Measurements from ENCODE around the gene C1QL4. TPM values are rescaled to one million over a fixed set of nuclear protein-coding genes. Genes with fewer than 3 reads are reported as not detected.

The C1QL4 gene
- total and polyA plus RNA-seq, 5 donors: not detected

DNA sequence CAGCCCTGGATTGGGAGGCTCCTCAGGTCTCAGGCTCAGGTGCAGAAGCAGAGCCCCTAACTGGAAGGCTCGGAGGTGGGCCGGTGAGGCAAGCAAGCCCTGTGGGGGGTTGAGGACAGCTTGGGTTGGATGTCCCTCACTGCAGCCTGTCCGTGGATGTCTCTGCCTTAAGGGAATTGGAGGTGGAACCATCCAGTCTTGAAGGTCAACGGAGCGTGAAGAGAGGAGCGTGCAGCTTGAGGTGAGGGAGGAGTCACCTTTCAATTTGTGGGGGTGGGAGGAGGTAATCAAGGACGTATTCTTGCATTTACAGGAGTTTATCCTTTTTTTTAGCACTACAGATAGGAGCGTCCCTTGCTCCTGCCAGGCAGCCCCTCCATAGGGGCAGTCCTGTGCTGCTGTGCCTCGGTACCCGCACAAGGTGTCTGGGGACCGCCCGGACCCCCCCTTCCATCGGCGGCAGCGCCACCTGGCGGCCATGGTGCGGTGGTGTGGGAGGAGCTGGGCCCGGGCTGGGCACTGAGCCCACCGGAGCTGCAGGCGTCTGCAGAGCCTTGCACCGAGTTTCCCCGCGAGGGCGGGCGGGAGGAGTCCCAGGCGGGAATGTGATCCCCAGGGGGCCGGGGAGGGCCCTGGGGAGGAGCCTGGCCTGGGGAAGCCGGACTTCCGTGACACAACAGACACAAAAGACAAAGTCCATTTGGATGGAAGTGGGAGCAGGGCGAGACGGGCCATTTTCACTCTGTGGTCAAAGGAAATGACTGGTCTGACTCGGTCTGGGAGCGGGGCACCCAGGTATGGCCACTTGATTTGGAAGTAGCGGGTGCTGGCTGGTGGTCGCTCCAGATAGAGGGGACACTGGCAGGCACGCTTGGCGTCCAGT lies 10.6 kb upstream of the C1QL4 start:
- no peaks in the 10 kb centered on the region for H3K9me3 ChIP-seq (ENCODE audit: control insufficient read depth, low read length)
- WGBS: 8% methylated on average over 37 of the region's 37 CpGs
- H3K4me3 ChIP-seq (ENCODE audit: low read length): peak overlapping the region; percentile 56
- H3K27me3 ChIP-seq (ENCODE audit: control insufficient read depth, insufficient read depth): no peaks in the 10 kb centered on the region
- peaks cover 5% of the 10 kb centered on the region for H3K4me1 ChIP-seq (ENCODE audit: control insufficient read depth, insufficient read depth, low read length)
- no peak overlapping the region for H3K27ac ChIP-seq (ENCODE audit: low read length)
- intact Hi-C loops (cut with DNase I): no loop called here
- peak; percentile 88 to 91 for ATAC-seq
- peak; percentile 79 to 94 (median 89) for DNase-seq

DNA sequence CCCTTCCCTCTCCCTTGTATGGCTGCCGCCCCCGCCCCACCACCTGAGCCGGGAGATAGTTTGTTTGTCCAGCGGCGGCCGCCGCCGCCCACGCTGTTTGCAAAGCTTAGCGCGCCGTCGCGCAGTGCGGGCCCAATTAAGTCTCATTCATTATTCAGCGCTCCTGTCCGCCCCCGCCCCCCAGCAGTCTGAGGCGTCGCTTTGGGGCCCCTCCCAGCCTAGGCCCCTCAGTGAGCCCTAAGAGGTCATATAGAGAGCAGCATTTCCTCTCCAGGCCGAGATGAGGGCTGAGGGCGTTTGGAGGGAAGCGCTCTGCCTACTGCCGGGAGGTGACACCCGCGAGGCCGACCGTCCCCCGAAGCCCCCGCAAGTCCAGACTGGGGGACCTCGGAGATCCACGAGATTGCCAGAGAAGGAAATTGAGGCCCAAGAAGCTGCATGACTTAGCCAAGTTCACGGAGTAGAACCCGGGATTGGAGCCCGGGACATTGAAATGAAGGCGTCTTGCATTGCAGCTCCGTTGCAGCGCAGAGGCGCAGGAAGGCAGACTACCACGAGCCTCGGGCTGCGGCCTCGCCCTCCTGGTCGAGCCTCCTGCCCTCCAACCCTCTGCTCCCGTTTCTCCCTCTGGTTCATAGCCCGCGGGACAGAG lies 9.8 kb upstream of the C1QL4 start, which contains the start of gene DNAJC22:
TSS of gene DNAJC22 (plus strand) at position 230 of the 652 bp plus-strand sequence. CDS start 1,985 bp downstream, outside the sequence.
- peak within 1 kb of the TSS; percentile 56 for H3K4me3 ChIP-seq (ENCODE audit: low read length)
- DNase-seq: peak in 2 of 3 donors; percentile 60 to 68
- peak in 1 of 2 donors; percentile 5 for ATAC-seq
- intact Hi-C loops (cut with DNase I): no loop called here
- peaks cover 5% of the 10 kb centered on the region for H3K4me1 ChIP-seq (ENCODE audit: control insufficient read depth, insufficient read depth, low read length)
- no peak within 1 kb of the TSS for H3K27ac ChIP-seq (ENCODE audit: low read length)
- 1% methylated on average over 47 of the region's 47 CpGs for WGBS
- no peaks in the 10 kb centered on the region for H3K27me3 ChIP-seq (ENCODE audit: control insufficient read depth, insufficient read depth)
- no peaks in the 10 kb centered on the region for H3K9me3 ChIP-seq (ENCODE audit: control insufficient read depth, low read length)

DNA sequence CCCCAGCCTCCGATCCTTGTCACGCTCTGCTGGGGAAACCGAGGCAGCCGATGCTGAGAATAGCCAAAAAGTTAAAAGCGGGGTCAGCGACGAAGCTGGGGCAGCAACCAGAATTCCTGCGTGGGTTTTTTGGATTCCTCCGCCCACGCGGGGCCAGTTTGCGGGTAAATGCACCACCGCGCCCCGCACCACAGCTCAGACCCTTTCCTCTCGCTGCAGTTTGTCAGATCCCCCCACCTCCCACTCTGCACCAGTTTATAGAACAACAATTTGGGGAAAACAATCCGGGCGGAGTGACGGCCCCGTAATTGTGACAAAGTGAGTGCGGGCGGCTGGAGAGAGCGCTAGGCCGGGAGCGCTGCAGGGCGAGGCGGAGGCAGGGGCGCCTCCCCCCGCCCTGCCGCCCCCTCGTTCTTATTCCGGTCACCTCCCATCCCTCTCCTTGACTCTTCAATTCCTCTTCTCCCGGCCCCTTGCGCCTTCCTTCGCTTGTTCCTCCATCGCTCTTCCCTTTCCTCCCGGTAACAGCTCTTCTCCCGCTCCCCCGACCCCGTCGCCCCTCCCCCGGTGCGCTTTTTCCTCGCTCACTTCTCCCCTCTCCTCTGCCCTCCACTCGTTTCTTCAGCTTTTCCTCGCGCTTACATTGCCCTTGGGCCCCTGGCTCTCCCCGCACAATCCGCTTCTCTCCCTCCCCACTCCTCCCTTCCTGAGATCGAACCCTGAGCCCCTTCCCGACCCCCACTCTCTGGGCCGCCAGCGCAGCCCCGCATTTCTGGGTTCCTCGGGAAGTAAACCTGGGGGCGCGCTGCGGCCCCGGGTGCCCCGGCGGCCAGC lies 9.1 kb upstream of the C1QL4 start:
- no peak overlapping the region for H3K27ac ChIP-seq (ENCODE audit: low read length)
- WGBS: 1% methylated on average over 61 of the region's 61 CpGs
- no peak for ATAC-seq
- H3K9me3 ChIP-seq (ENCODE audit: control insufficient read depth, low read length): no peaks in the 10 kb centered on the region
- DNase-seq: peak in 1 of 3 donors; percentile 41
- peak overlapping the region; percentile 56 for H3K4me3 ChIP-seq (ENCODE audit: low read length)
- intact Hi-C loops (cut with DNase I): no loop called here
- peaks cover 5% of the 10 kb centered on the region for H3K4me1 ChIP-seq (ENCODE audit: control insufficient read depth, insufficient read depth, low read length)
- H3K27me3 ChIP-seq (ENCODE audit: control insufficient read depth, insufficient read depth): no peaks in the 10 kb centered on the region

DNA sequence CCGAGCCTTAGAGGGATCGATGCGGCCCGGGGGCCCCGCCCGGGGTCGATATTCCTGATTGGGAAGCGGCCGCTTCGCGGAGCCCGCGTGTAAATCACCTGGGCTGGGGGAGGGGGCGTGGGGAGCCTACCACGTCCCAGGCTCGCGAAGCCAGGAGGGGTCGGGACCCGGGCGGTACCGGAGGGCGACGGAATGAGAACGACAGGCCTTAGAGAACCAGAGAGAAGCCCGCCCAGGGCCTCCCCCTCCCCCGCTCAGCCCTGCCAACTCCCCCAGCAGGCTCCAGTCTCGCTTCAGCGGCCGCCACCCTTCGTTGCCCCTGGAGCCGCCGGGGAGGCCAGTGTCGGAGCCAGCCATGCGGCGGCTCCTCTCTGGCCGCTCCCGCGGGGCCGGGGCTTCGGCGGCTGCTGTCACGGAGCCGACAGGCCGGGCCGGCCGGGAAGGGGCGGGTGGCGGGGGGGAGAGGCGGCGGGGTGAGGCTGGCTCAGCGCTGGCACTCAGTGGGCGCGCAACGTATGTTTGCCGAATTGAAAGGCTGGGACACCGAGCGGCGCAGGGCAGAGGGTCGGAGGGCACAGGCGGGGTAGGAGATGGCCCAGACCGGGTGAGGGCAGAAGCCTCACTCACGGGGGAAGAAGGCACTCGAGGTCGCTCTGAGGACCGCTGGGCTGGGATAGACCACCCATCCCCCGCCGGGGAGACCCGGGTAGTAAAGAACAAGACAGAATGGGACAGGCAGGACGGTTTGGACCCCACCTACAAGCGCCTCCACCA lies 8.2 kb upstream of the C1QL4 start:
- H3K4me1 ChIP-seq (ENCODE audit: control insufficient read depth, insufficient read depth, low read length): peaks cover 5% of the 10 kb centered on the region
- H3K27ac ChIP-seq (ENCODE audit: low read length): no peak overlapping the region
- DNase-seq (peak in 2 of 3 donors; percentile 60 to 71), ATAC-seq (peak; percentile 9)
- 1% methylated on average over 70 of the region's 70 CpGs for WGBS
- no peaks in the 10 kb centered on the region for H3K9me3 ChIP-seq (ENCODE audit: control insufficient read depth, low read length)
- H3K4me3 ChIP-seq (ENCODE audit: low read length): peak overlapping the region; percentile 56
- H3K27me3 ChIP-seq (ENCODE audit: control insufficient read depth, insufficient read depth): no peaks in the 10 kb centered on the region
- intact Hi-C loops (cut with DNase I): no loop called here

DNA sequence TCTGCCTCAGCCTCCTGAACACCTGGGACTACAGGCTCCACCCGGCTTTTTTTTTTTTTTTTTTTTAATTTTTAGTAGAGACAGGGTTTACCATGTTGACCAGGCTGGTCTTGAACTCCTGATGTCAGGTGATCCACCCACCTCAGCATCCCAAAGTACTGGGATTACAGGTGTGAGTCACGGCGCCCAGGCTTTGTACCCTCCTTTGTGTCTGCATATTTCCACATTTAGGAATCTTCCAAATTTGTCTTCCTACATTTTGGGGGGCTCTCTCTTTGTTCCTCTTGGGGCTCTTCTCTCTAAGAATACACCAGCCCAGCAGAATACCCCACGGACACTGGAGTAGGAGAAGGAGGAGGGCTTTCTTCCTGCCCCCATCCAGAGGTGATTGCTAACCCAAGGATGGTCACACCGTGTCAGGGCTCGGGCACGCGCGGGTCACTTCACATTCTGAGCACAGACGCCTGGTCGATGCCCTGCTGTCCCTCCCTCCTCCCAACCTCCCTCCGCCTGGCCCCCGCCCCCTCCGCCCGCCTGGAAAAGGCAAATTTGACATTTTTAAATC lies 7.6 kb upstream of the C1QL4 start:
- ATAC-seq (no peak), DNase-seq (no peak)
- Histone ChIP-seq H3K4me3 (ENCODE audit: low read length) (peak overlapping the region; percentile 56), H3K27ac (ENCODE audit: low read length) (no peak overlapping the region), H3K9me3 (ENCODE audit: control insufficient read depth, low read length) (no peaks in the 10 kb centered on the region), H3K4me1 (ENCODE audit: control insufficient read depth, insufficient read depth, low read length) (peaks cover 5% of the 10 kb centered on the region), H3K27me3 (ENCODE audit: control insufficient read depth, insufficient read depth) (no peaks in the 10 kb centered on the region)
- intact Hi-C loops (cut with DNase I): loop anchor here in 2 of 4 donors (5.0 kb wide), 2 partner anchors 52 to 57 kb away; no protein-coding TSS in a partner anchor
- WGBS: 22% methylated on average over 15 of the region's 15 CpGs

DNA sequence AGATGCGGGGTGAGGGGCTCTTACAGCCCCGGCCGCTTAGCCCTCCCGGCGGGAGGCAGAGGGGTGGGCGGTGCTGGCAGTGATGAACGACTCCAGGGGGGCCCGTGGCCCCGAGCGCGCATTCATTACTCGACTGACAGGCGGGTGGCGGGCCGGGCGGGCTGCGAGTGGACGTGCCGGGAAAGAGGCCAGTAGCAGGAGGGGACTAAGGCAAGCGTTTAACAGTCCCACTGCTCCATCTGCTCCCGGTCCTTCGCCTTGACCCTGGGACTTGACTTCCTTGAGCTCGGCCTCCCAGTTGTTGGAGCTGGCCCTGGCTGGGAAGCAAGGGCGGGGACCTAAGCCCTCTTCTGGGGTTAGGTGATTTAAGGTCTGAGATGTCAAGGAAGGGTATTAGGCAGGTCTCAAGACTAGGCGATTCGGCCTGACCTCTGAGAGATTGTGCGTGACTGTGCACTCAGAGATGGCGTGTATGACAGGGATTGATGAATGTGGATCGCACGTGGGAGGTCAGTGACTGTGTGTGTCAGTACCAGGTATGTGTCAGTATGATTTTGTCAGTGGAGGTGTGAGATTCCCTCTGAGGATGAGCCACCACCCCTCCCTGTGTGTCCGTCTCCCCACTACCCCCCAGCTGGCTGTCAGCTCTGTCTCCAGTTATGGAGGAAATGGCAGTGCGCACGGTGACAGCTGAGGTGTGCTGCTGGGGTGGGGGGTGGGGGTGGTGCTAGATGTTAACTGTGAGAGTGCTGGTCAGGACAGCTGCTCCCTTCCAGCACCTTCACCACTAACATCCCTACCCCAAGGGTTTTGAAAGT lies 6.1 kb upstream of the C1QL4 start:
- Histone ChIP-seq H3K4me1 (ENCODE audit: control insufficient read depth, insufficient read depth, low read length) (peaks cover 5% of the 10 kb centered on the region), H3K4me3 (ENCODE audit: low read length) (peak overlapping the region; percentile 24), H3K27ac (ENCODE audit: low read length) (no peak overlapping the region), H3K9me3 (ENCODE audit: control insufficient read depth, low read length) (no peaks in the 10 kb centered on the region), H3K27me3 (ENCODE audit: control insufficient read depth, insufficient read depth) (no peaks in the 10 kb centered on the region)
- DNase-seq (peak in 2 of 3 donors; percentile 67 to 73), ATAC-seq (no peak)
- 5% methylated on average over 33 of the region's 33 CpGs for WGBS
- intact Hi-C loops (cut with DNase I): loop anchor here in 2 of 4 donors (5.0 kb wide), 2 partner anchors 51 to 56 kb away; no protein-coding TSS in a partner anchor

DNA sequence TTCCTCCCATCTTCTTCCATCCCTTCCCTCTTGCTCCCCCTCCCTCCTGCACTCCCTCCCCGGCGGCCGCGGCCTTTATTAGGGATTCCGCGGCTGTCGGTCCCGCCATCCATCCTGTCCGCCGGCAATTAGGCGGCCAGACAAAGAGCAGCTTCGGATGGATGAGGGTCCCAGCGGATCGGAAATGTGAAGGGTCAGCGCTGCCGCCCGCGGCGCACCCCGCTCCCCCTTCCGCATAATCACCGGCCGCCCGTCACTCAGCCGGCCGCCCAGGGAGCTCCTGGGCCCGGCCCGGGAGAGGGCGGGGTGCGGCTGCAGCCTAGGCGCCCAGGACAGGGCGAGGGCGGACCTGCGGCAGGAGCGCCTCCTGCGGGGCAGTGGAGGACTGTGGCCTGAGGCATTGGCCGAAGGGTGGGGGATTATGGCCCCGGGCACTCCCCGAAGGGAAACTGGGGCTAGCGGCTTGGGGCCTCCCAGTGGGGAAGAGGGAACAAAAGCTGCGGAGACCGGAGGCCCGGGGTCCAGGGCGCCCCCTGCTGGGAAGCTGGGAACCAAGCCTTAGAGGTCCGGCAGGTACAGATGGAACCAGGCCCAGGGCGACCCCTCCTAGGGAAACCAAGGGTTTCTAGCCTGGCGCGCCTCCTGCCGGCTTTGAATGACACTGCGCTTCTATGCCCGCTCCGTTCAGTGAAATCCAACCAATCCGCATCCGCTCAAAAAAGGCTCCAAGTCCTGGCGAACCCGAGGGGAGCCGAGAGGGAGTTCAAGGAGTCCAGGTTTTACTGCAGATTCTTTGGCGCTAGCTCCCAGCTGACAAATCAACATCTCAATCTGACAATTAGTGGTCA lies 5.3 kb upstream of the C1QL4 start:
- Histone ChIP-seq H3K27ac (ENCODE audit: low read length) (no peak overlapping the region), H3K4me3 (ENCODE audit: low read length) (peak overlapping the region; percentile 24), H3K27me3 (ENCODE audit: control insufficient read depth, insufficient read depth) (no peaks in the 10 kb centered on the region), H3K4me1 (ENCODE audit: control insufficient read depth, insufficient read depth, low read length) (peaks cover 5% of the 10 kb centered on the region), H3K9me3 (ENCODE audit: control insufficient read depth, low read length) (no peaks in the 10 kb centered on the region)
- under 1% methylated on average over 58 of the region's 58 CpGs for WGBS
- intact Hi-C loops (cut with DNase I): loop anchor here in 2 of 4 donors (5.0 kb wide), 2 partner anchors 50 to 55 kb away; no protein-coding TSS in a partner anchor
- ATAC-seq: peak; percentile 52 to 68
- peak; percentile 78 to 89 (median 87) for DNase-seq

DNA sequence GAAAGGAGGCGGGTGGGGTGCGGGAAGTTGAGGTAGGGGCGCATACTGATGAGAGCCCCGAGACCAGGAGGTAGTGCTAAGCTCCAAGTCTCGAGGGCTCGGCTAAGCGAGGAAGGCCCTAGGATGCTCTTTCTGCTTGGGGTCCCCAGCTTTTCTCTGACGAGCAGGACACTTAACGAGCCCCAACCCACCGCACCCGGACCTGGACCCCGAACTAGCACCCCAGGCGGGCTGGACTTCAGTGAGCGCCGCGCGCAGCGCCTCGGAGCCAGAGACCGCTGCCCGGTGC lies 4.7 kb upstream of the C1QL4 start:
- Histone ChIP-seq H3K4me3 (ENCODE audit: low read length) (peak overlapping the region; percentile 24), H3K27ac (ENCODE audit: low read length) (no peak overlapping the region), H3K9me3 (ENCODE audit: control insufficient read depth, low read length) (no peaks in the 10 kb centered on the region), H3K27me3 (ENCODE audit: control insufficient read depth, insufficient read depth) (no peaks in the 10 kb centered on the region), H3K4me1 (ENCODE audit: control insufficient read depth, insufficient read depth, low read length) (peaks cover 6% of the 10 kb centered on the region)
- ATAC-seq: no peak
- DNase-seq: peak in 1 of 3 donors; percentile 57
- intact Hi-C loops (cut with DNase I): loop anchor here in 2 of 4 donors (5.0 kb wide), 2 partner anchors 49 to 54 kb away; no protein-coding TSS in a partner anchor
- WGBS: 27% methylated on average over 21 of the region's 21 CpGs
